Neutrophil (primary cell): Measurements from ENCODE around the gene TNS3.

Experiments used
- H3K27ac ChIP-seq: fragments of 200-600 bp; sonication (generic); 2 replicates; pipeline ENCODE4 v1.5.1; 2016; ENCODE audit warnings: mild to moderate bottlenecking, moderate library complexity
- H3K27me3 ChIP-seq: fragments of 200-600 bp; sonication (generic); 2 replicates; pipeline ENCODE4 v1.6.0; 2016; ENCODE audit warnings: mild to moderate bottlenecking
- H3K36me3 ChIP-seq: fragments of 200-600 bp; sonication (generic); 2 replicates; pipeline ENCODE4 v1.5.1; 2017
- H3K4me1 ChIP-seq, 2 experiments: fragments of 200-600 bp in 1 of 2; sonication (generic) in 1 of 2; 1 replicate in 1 of 2; 2 replicates in 1 of 2; pipeline versions ENCODE4 v1.5.1 to v1.6.1; 2013 to 2016; ENCODE audit warnings: low read depth in 1 of 2, low read length in 1 of 2, mild to moderate bottlenecking in 1 of 2, moderate library complexity in 1 of 2; ENCODE audit not compliant: control insufficient read depth in 1 of 2, insufficient read depth in 1 of 2
- H3K4me3 ChIP-seq, 2 experiments: fragments of 200-600 bp in 1 of 2; sonication (generic) in 1 of 2; 1 replicate in 1 of 2; 2 replicates in 1 of 2; pipeline ENCODE4 v1.5.1; 2013 to 2016; ENCODE audit warnings: low read depth in 1 of 2, low read length in 1 of 2, mild to moderate bottlenecking in 1 of 2, moderate library complexity in 1 of 2
- H3K9me3 ChIP-seq: fragments of 200-600 bp; sonication (generic); 2 replicates; pipeline ENCODE4 v1.5.1; 2016
- TF ChIP-seq, protein P1 (sequence below): fragments of 200-600 bp; sonication (generic); IDR thresholded peaks from 2 replicates; pipeline ENCODE4 v1.5.1; 2016; ENCODE audit warnings: antibody characterized with exemption

The TNS3 gene

DNA sequence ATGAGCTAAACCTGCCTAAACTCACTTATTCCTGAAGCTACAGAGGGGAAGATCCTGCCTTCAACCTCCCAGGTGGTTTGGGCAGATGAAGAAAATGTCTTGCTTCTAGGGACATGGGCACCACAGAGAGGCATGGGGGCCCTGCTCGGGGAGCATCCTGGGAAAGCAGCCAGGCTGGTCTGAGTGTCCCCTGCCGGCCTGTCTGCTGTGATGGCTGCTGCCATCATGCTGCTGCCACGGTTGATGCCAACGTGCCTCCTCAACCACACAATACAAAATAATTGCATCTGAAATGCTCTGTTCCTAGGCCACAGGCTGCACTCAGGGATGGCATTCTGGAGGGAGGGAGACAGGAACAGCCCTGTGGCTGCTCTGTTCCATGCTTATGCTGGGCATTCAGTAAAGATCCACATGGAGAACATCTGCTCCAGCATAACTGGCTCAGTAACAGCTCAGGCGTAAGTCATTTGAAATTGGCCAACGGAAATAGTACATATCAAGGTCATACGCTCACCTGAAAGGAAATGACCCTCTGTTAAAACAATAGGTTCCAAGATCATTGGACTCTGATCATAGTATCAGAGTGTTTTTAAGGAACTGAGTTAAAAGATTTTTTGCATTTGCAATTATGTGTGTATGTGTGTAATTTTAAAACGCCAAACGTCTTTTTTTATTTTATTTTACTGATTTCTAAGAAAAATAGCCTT, 299.0 kb downstream of the TNS3 start:
- H3K36me3 ChIP-seq = no peaks in the 10 kb centered on the region
- TF ChIP-seq, protein P1, sequence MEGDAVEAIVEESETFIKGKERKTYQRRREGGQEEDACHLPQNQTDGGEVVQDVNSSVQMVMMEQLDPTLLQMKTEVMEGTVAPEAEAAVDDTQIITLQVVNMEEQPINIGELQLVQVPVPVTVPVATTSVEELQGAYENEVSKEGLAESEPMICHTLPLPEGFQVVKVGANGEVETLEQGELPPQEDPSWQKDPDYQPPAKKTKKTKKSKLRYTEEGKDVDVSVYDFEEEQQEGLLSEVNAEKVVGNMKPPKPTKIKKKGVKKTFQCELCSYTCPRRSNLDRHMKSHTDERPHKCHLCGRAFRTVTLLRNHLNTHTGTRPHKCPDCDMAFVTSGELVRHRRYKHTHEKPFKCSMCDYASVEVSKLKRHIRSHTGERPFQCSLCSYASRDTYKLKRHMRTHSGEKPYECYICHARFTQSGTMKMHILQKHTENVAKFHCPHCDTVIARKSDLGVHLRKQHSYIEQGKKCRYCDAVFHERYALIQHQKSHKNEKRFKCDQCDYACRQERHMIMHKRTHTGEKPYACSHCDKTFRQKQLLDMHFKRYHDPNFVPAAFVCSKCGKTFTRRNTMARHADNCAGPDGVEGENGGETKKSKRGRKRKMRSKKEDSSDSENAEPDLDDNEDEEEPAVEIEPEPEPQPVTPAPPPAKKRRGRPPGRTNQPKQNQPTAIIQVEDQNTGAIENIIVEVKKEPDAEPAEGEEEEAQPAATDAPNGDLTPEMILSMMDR = no peak
- H3K27ac ChIP-seq = no peak overlapping the region
- H3K9me3 ChIP-seq = no peaks in the 10 kb centered on the region
- H3K4me1 ChIP-seq = no peaks in the 10 kb centered on the region
- no peaks in the 10 kb centered on the region for H3K27me3 ChIP-seq
- no peak overlapping the region for H3K4me3 ChIP-seq

DNA sequence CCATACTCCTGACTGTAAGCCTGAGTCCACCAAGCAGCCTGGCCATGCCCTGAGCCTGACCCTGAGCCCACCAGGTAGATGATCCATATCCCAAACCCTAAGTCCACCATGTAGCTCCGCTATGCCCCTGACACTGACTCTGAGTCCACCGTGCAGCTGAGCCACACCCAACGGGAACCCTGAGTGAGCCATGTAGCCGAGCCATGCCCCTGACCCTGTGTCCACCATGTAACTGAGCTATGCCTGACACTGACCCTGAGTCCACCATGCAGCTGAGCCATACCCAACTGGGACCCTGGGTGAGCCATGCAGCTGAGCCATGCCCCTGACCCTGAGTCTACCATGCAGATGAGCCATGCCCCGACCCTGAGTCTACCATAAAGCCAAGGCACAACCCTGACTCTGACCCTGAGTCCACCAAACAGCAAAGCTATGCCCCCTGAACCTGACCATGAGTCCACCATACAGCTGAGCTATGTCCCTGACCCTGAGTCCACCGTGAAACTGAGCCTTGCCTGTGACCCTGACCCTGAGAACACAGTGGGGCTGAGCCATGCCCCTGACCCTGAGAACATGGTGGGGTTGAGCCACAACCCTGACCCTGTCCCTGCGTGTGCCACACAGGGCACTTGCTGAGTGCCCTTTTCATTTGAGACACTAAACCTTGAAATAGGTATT, 299.8 kb downstream of the TNS3 start:
- Histone ChIP-seq H3K36me3 (no peaks in the 10 kb centered on the region), H3K4me1 (no peaks in the 10 kb centered on the region), H3K4me3 (no peak overlapping the region), H3K27me3 (no peaks in the 10 kb centered on the region), H3K9me3 (no peaks in the 10 kb centered on the region), H3K27ac (no peak overlapping the region)
- TF ChIP-seq, protein P1 = no peak

DNA sequence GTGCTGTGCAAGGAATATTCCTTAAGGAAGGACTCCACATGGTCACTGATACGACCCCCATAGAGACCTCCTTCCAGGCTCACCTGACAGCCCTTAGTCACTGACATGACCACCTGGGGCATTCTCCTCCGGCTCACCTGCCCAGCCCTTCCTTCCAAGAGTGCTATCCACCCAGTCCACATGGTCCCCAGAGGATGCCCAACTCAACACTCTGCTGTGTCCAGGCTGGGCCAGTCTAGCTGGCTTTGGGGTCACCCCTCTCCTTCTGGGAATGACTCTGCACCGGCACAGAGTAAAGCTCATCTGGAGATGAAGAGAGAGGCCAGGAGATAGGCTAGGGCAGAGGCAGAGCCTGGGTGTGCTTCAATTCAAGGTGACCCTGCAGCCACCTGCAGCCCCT, 300.8 kb downstream of the TNS3 start:
- TF ChIP-seq, protein P1 = no peak
- Histone ChIP-seq H3K9me3 (no peaks in the 10 kb centered on the region), H3K36me3 (no peaks in the 10 kb centered on the region), H3K27ac (no peak overlapping the region), H3K27me3 (no peaks in the 10 kb centered on the region), H3K4me3 (no peak overlapping the region), H3K4me1 (no peaks in the 10 kb centered on the region)

DNA sequence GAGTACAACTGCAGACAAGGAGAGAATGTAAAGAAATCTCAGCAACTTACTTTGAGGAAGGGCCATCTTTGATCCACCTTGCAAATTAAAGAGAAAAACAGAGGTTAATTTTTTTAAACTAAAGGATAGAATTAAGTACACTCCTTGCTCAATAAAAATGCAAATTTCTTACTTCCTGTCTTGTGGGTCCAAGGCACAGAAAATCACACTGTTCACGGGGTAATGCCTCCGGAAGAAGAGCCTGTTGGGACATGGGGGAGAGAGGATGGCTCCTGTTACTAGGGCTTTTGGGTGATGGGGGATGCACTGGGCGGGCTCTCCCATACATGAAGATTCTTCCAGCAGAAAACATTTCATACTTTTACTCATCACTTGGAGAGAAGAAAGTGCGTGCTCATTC, 301.8 kb downstream of the TNS3 start:
- Histone ChIP-seq H3K27ac (no peak overlapping the region), H3K4me3 (no peak overlapping the region), H3K27me3 (no peaks in the 10 kb centered on the region), H3K36me3 (no peaks in the 10 kb centered on the region), H3K4me1 (no peaks in the 10 kb centered on the region), H3K9me3 (no peaks in the 10 kb centered on the region)
- TF ChIP-seq, protein P1 = no peak

DNA sequence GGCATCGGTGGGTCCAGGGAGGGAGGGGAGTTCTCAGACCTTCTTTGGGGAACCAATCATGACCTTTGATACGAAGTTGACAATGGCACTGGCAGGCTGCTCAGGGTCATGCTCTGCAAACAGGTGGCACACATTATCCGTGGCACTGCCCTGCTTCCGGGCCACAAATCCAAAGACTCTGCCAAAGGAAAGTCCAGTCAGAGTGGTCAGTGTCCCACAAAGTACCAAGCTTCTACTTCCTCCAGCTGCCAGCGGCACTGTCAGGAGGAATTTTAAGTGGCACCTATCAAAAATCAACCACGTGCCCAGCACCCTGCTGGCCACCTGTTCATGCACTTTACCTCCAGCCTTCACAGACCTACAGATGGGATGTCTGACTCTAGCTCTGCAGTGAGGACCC, 303.9 kb downstream of the TNS3 start:
- no peaks in the 10 kb centered on the region for H3K27me3 ChIP-seq
- no peak overlapping the region for H3K4me3 ChIP-seq
- H3K9me3 ChIP-seq = no peaks in the 10 kb centered on the region
- H3K36me3 ChIP-seq = no peaks in the 10 kb centered on the region
- no peak overlapping the region for H3K27ac ChIP-seq
- TF ChIP-seq, protein P1 = no peak
- no peaks in the 10 kb centered on the region for H3K4me1 ChIP-seq
